Stimulated activated memory B cell treated with anti-CD40 and anti-IgM and Interleukin-4, amounts not matched to agents 10 μg/mL and 1 μg/mL and 100 μg/mL, for 72 hours (primary cell): Measurements from ENCODE around the gene CREB3L2.
"Not testable (repeated sequence)": the region's sequence is repeated elsewhere in the genome, so short reads cannot be mapped to it uniquely, and the experiment has no call there.

ENCODE experiments used
- ATAC-seq: fragments of 150-1000 bp; cut with Tn5 transposase; 2 replicates; pipeline ENCODE4 v1.10.0; 2021
- H3K27ac Mint-ChIP-seq: one replicate; pipeline ENCODE4 v1.8.0; 2022; ENCODE audit warnings: mild to moderate bottlenecking, mixed read lengths
- H3K27me3 Mint-ChIP-seq: one replicate; pipeline ENCODE4 v1.8.0; 2022; ENCODE audit warnings: mixed read lengths
- H3K36me3 Mint-ChIP-seq: one replicate; pipeline ENCODE4 v1.8.0; 2022; ENCODE audit warnings: mixed read lengths
- H3K4me1 Mint-ChIP-seq: one replicate; pipeline ENCODE4 v1.8.0; 2022; ENCODE audit warnings: mixed read lengths
- H3K4me3 Mint-ChIP-seq: one replicate; pipeline ENCODE4 v1.8.0; 2022; ENCODE audit warnings: mild to moderate bottlenecking, moderate library complexity, mixed read lengths
- H3K9me3 Mint-ChIP-seq: one replicate; pipeline ENCODE4 v1.8.0; 2022; ENCODE audit warnings: mixed read lengths

CREB3L2 gene

GRCh38 chr7:137844677-137845425 lies 157.0 kb downstream of the CREB3L2 start:
- Mint-ChIP-seq H3K4me1 (no peaks in the 10 kb centered on the region), H3K4me3 (no peak overlapping the region), H3K27me3 (peaks cover 63% of the 10 kb centered on the region), H3K36me3 (peaks cover 5% of the 10 kb centered on the region), H3K9me3 (peaks cover 2% of the 10 kb centered on the region), H3K27ac (no peak overlapping the region)
- ATAC-seq: no peak

GRCh38 chr7:137839903-137840779 lies 161.7 kb downstream of the CREB3L2 start:
- H3K4me3 Mint-ChIP-seq: no peak overlapping the region
- no peaks in the 10 kb centered on the region for H3K4me1 Mint-ChIP-seq
- no peak overlapping the region for H3K27ac Mint-ChIP-seq
- H3K9me3 Mint-ChIP-seq: no peaks in the 10 kb centered on the region
- no peaks in the 10 kb centered on the region for H3K36me3 Mint-ChIP-seq
- ATAC-seq: no peak
- H3K27me3 Mint-ChIP-seq: peaks cover 57% of the 10 kb centered on the region

GRCh38 chr7:137838706-137839315 lies 163.1 kb downstream of the CREB3L2 start:
- Mint-ChIP-seq H3K4me3 (no peak overlapping the region), H3K27ac (no peak overlapping the region), H3K27me3 (peaks cover 43% of the 10 kb centered on the region), H3K4me1 (no peaks in the 10 kb centered on the region), H3K36me3 (no peaks in the 10 kb centered on the region), H3K9me3 (no peaks in the 10 kb centered on the region)
- ATAC-seq: no peak

GRCh38 chr7:137836541-137836940 lies 165.3 kb downstream of the CREB3L2 start:
- ATAC-seq: no peak
- H3K27ac Mint-ChIP-seq: no peak overlapping the region
- H3K4me1 Mint-ChIP-seq: no peaks in the 10 kb centered on the region
- H3K4me3 Mint-ChIP-seq: no peak overlapping the region
- peaks cover 7% of the 10 kb centered on the region for H3K9me3 Mint-ChIP-seq
- H3K27me3 Mint-ChIP-seq: peaks cover 25% of the 10 kb centered on the region
- no peaks in the 10 kb centered on the region for H3K36me3 Mint-ChIP-seq

GRCh38 chr7:137836113-137836509 lies 165.8 kb downstream of the CREB3L2 start:
- no peaks in the 10 kb centered on the region for H3K4me1 Mint-ChIP-seq
- ATAC-seq: no peak
- peaks cover 7% of the 10 kb centered on the region for H3K9me3 Mint-ChIP-seq
- H3K36me3 Mint-ChIP-seq: no peaks in the 10 kb centered on the region
- H3K4me3 Mint-ChIP-seq: no peak overlapping the region
- no peak overlapping the region for H3K27ac Mint-ChIP-seq
- H3K27me3 Mint-ChIP-seq: peaks cover 23% of the 10 kb centered on the region

- peaks cover 7% of the 10 kb centered on the region for H3K9me3 Mint-ChIP-seq
- no peak overlapping the region for H3K4me3 Mint-ChIP-seq
- peaks cover 23% of the 10 kb centered on the region for H3K27me3 Mint-ChIP-seq
- ATAC-seq: no peak
- H3K4me1 Mint-ChIP-seq: no peaks in the 10 kb centered on the region
- no peak overlapping the region for H3K27ac Mint-ChIP-seq
- no peaks in the 10 kb centered on the region for H3K36me3 Mint-ChIP-seq
Observed at GRCh38 chr7:137835486-137836112, 166.3 kb downstream of the CREB3L2 start.

- H3K36me3 Mint-ChIP-seq: no peaks in the 10 kb centered on the region
- H3K4me1 Mint-ChIP-seq: no peaks in the 10 kb centered on the region
- H3K4me3 Mint-ChIP-seq: no peak overlapping the region
- H3K9me3 Mint-ChIP-seq: peaks cover 7% of the 10 kb centered on the region
- peaks cover 23% of the 10 kb centered on the region for H3K27me3 Mint-ChIP-seq
- ATAC-seq: no peak
- H3K27ac Mint-ChIP-seq: no peak overlapping the region
Observed at GRCh38 chr7:137834552-137834951, 167.3 kb downstream of the CREB3L2 start.

- not testable (repeated sequence) for H3K4me3 Mint-ChIP-seq, H3K36me3 Mint-ChIP-seq, H3K27ac Mint-ChIP-seq, H3K4me1 Mint-ChIP-seq, ATAC-seq, H3K9me3 Mint-ChIP-seq
- peaks cover 12% of the 10 kb centered on the region for H3K27me3 Mint-ChIP-seq
Observed at GRCh38 chr7:137832990-137833389, 168.9 kb downstream of the CREB3L2 start.

GRCh38 chr7:137832382-137832781 lies 169.5 kb downstream of the CREB3L2 start:
- no peak for ATAC-seq
- Mint-ChIP-seq H3K4me3 (no peak overlapping the region), H3K27ac (no peak overlapping the region), H3K4me1 (no peaks in the 10 kb centered on the region), H3K36me3 (no peaks in the 10 kb centered on the region), H3K9me3 (peaks cover 7% of the 10 kb centered on the region), H3K27me3 (peaks cover 12% of the 10 kb centered on the region)

GRCh38 chr7:137831555-137831954 lies 170.3 kb downstream of the CREB3L2 start:
- not testable (repeated sequence) for H3K4me3 Mint-ChIP-seq, H3K4me1 Mint-ChIP-seq, ATAC-seq, H3K36me3 Mint-ChIP-seq, H3K9me3 Mint-ChIP-seq, H3K27me3 Mint-ChIP-seq, H3K27ac Mint-ChIP-seq

GRCh38 chr7:137829337-137829992 lies 172.4 kb downstream of the CREB3L2 start:
- peaks cover 9% of the 10 kb centered on the region for H3K27me3 Mint-ChIP-seq
- ATAC-seq: no peak
- peaks cover 7% of the 10 kb centered on the region for H3K9me3 Mint-ChIP-seq
- H3K36me3 Mint-ChIP-seq: no peaks in the 10 kb centered on the region
- no peaks in the 10 kb centered on the region for H3K4me1 Mint-ChIP-seq
- no peak overlapping the region for H3K4me3 Mint-ChIP-seq
- no peak overlapping the region for H3K27ac Mint-ChIP-seq

- no peak overlapping the region for H3K27ac Mint-ChIP-seq
- ATAC-seq: no peak
- H3K36me3 Mint-ChIP-seq: no peaks in the 10 kb centered on the region
- H3K9me3 Mint-ChIP-seq: peaks cover 7% of the 10 kb centered on the region
- peaks cover 9% of the 10 kb centered on the region for H3K27me3 Mint-ChIP-seq
- H3K4me1 Mint-ChIP-seq: no peaks in the 10 kb centered on the region
- H3K4me3 Mint-ChIP-seq: no peak overlapping the region
Observed at GRCh38 chr7:137828456-137828855, 173.4 kb downstream of the CREB3L2 start.

- Mint-ChIP-seq H3K9me3 (no peaks in the 10 kb centered on the region), H3K4me3 (no peak overlapping the region), H3K27me3 (peaks cover 18% of the 10 kb centered on the region), H3K36me3 (no peaks in the 10 kb centered on the region), H3K27ac (no peak overlapping the region), H3K4me1 (no peaks in the 10 kb centered on the region)
- no peak for ATAC-seq
Observed at GRCh38 chr7:137825489-137825888, 176.4 kb downstream of the CREB3L2 start.
